SK-N-SH treated with all-trans-retinoic acid at 6 μM for 48 hours (cell line): ENCODE data around the gene TRIM56.
A peak's percentile ranks its signal among the peaks of the same experiment; 100 is the strongest.

ENCODE experiments used
- ATAC-seq: fragments of 200-7000 bp; cut with Tn5 transposase; 3 replicates; pipeline ENCODE4 v1.9.1; 2020; ENCODE audit warnings: mild to moderate bottlenecking, moderate library complexity
- BACH2 ChIP-seq: fragments of 250-450 bp; sonication (Bioruptor Pico); IDR thresholded peaks from 2 replicates; pipeline ENCODE4 v1.9.0; 2021; ENCODE audit warnings: mild to moderate bottlenecking, borderline replicate concordance
- CREB5 ChIP-seq: fragments of 250-450 bp; sonication (Bioruptor Pico); IDR thresholded peaks from 2 replicates; pipeline ENCODE4 v1.5.1; 2020; ENCODE audit warnings: low read depth, mild to moderate bottlenecking, moderate library complexity
- CSRNP3 ChIP-seq: fragments of 250-450 bp; sonication (Bioruptor Pico); IDR thresholded peaks from 2 replicates; pipeline ENCODE4 v1.5.1; 2021; ENCODE audit warnings: mild to moderate bottlenecking, moderate library complexity
- GLIS3 ChIP-seq: fragments of 250-450 bp; sonication (Bioruptor Pico); IDR thresholded peaks from 2 replicates; pipeline ENCODE4 v1.5.0; 2020; ENCODE audit warnings: mild to moderate bottlenecking, moderate library complexity
- OSR1 ChIP-seq: fragments of 250-450 bp; sonication (Bioruptor Pico); IDR thresholded peaks from 2 replicates; pipeline ENCODE4 v1.8.0; 2022; ENCODE audit warnings: moderate library complexity, mild to moderate bottlenecking, inconsistent platforms
- PATZ1 ChIP-seq: fragments of 250-450 bp; sonication (Bioruptor Pico); IDR thresholded peaks from 2 replicates; pipeline ENCODE4 v1.8.0; 2020; ENCODE audit warnings: mild to moderate bottlenecking, moderate library complexity, borderline replicate concordance
- POU6F1 ChIP-seq: fragments of 250-450 bp; sonication (Bioruptor Pico); IDR thresholded peaks from 2 replicates; pipeline ENCODE4 v1.8.0; 2021; ENCODE audit warnings: low read depth, mild to moderate bottlenecking, moderate library complexity, borderline replicate concordance
- PPARA ChIP-seq: fragments of 250-450 bp; sonication (Bioruptor Pico); IDR thresholded peaks from 2 replicates; pipeline ENCODE4 v1.5.0; 2020; ENCODE audit warnings: mild to moderate bottlenecking, borderline replicate concordance
- RARB ChIP-seq: fragments of 250-450 bp; sonication (Bioruptor Pico); IDR thresholded peaks from 2 replicates; pipeline ENCODE4 v1.8.0; 2021; ENCODE audit warnings: mild to moderate bottlenecking, moderate library complexity
- SNAI2 ChIP-seq: fragments of 250-450 bp; sonication (Bioruptor Pico); IDR thresholded peaks from 2 replicates; pipeline ENCODE4 v1.5.0; 2020; ENCODE audit warnings: mild to moderate bottlenecking, moderate library complexity
- TCF4 ChIP-seq: fragments of 250-450 bp; sonication (Bioruptor Pico); IDR thresholded peaks from 2 replicates; pipeline ENCODE4 v1.8.0; 2021; ENCODE audit warnings: mild to moderate bottlenecking, moderate library complexity, borderline replicate concordance
- TSHZ2 ChIP-seq: fragments of 250-450 bp; sonication (Bioruptor Pico); IDR thresholded peaks from 2 replicates; pipeline ENCODE4 v1.5.0; 2020; ENCODE audit warnings: mild to moderate bottlenecking, moderate library complexity
- ZFP30 ChIP-seq: fragments of 450-650 bp; formaldehyde crosslinking; IDR thresholded peaks from 2 replicates; pipeline ENCODE4 v1.5.0; 2022; ENCODE audit warnings: mild to moderate bottlenecking, moderate library complexity
- ZNF565 ChIP-seq: fragments of 450-650 bp; formaldehyde crosslinking; conservative IDR thresholded peaks from 2 replicates; pipeline ENCODE4 v1.5.0; 2020; ENCODE audit warnings: low read depth, mild to moderate bottlenecking, moderate library complexity
- ZNF70 ChIP-seq: fragments of 450-650 bp; formaldehyde crosslinking; IDR thresholded peaks from 2 replicates; pipeline ENCODE4 v1.5.0; 2020; ENCODE audit warnings: mild to moderate bottlenecking, moderate library complexity

TRIM56 gene

GRCh38 chr7:101125989-101126650, 40.8 kb downstream of the TRIM56 start (continued):
- 0 out of 2 replicates have a peak, but pooled peaks have one; percentile 24 for TF ChIP-seq TSHZ2 (CRISPR knock-in tag)

- ATAC-seq = peak; percentile 74
- TF ChIP-seq CREB5 (CRISPR knock-in tag) (peak; percentile 41; the same call in 1 of the 2 replicates), PATZ1 (CRISPR knock-in tag) (peak; percentile 83; the same call in 1 of the 2 replicates), OSR1 (CRISPR knock-in tag) (no peak; the same call in 1 of the 2 replicates), POU6F1 (CRISPR knock-in tag) (0 out of 2 replicates have a peak, but pooled peaks have one; percentile 20)
Observed at GRCh38 chr7:101126651-101127459, 41.6 kb downstream of the TRIM56 start, which contains the start of gene SERPINE1. Gene SERPINE1, plus strand, starts transcription at chr7:101127104. Its CDS starts 1,290 bp downstream, at chr7:101128394.

GRCh38 chr7:101127460-101128039, 42.3 kb downstream of the TRIM56 start:
- TF ChIP-seq RARB (CRISPR knock-in tag) (no peak), GLIS3 (CRISPR knock-in tag) (0 out of 2 replicates have a peak, but pooled peaks have one; percentile 14)
- ATAC-seq = peak; percentile 0; the same call in 1 of the 3 replicates

GRCh38 chr7:101128040-101128834, 43.0 kb downstream of the TRIM56 start:
- peak; percentile 11 for ATAC-seq
- TF ChIP-seq CREB5 (CRISPR knock-in tag) = no peak

- ATAC-seq = no peak
- TF ChIP-seq CSRNP3 (no peak), TSHZ2 (CRISPR knock-in tag) (no peak), SNAI2 (CRISPR knock-in tag) (no peak), TCF4 (CRISPR knock-in tag) (no peak), ZFP30 (CRISPR knock-in tag) (no peak), BACH2 (CRISPR knock-in tag) (no peak), PPARA (CRISPR knock-in tag) (no peak), ZNF70 (CRISPR knock-in tag) (no peak), GLIS3 (CRISPR knock-in tag) (no peak), ZNF565 (CRISPR knock-in tag) (no peak)
Observed at GRCh38 chr7:101129603-101130117, 44.4 kb downstream of the TRIM56 start.
